Central memory CD4-positive, alpha-beta T cell (primary cell): ENCODE data around the gene SPDYC.
A peak's percentile ranks its signal among the peaks of the same experiment; 100 is the strongest.

ENCODE experiments used
- DNase-seq: peaks from one replicate; pipeline ENCODE4 v3.0.0; 2022
- total RNA-seq, 3 experiments: gene quantifications; one replicate each; lab custom pipeline; 2026; lab: John Stamatoyannopoulos, UW

The SPDYC gene, protein sequence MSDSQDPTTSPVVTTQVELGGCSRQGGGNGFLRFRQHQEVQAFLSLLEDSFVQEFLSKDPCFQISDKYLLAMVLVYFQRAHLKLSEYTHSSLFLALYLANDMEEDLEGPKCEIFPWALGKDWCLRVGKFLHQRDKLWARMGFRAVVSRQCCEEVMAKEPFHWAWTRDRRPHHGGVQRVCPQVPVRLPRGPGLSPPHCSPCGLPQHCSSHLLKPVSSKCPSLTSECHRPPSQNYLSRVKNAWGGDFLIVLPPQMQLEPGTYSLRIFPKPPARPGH
- 0 reads per million in 3 experiments for total RNA-seq

DNA sequence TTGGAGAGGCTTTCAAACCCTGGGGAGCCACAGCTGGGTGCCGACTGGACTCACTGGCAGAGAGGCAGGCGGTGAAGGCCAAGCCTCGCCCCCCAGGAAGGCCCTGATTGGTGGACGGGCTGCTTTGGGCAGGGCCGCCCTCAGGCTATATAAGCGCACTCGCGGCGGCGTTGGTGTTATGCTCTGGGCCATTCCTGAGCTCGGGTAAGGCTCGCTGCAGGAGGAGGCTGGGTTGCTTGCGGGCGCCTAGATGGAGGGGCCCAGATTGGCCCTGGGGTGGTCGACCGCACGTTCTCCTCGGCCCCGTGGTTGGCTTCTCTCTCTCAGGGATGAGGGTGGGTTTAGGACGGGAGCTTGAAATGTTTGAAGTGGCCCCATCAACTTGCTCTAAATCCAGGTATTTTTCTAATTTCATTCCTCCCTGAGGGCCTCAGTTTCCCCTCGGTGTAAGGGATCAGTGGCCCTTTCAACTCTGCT, at the start of gene SPDYC:
SPDYC (plus strand) TSS at position 176 of the 477 bp plus-strand sequence. CDS start 1,125 bp downstream, outside the sequence.
- DNase-seq = no peak

DNA sequence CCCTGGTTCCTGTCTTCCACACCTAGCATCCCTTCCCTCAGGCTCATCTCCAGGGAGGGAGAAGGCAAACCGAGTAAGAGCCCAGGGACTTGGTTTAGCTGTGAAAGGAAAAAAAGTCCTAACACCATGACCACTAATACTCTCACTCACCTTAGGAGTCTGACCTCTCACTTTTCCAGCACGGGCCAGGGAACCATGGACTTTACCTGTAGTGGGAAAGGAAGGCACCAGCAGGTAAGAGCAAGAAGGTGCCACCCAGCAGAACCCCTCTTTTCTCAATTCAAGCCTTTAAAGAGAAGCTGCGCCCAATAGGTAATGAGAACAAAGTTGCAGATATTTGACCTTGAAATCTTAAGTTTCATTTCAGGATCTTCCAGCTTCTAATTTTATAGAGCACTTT, 49.2 kb upstream of the SPDYC start:
- DNase-seq = no peak

DNA sequence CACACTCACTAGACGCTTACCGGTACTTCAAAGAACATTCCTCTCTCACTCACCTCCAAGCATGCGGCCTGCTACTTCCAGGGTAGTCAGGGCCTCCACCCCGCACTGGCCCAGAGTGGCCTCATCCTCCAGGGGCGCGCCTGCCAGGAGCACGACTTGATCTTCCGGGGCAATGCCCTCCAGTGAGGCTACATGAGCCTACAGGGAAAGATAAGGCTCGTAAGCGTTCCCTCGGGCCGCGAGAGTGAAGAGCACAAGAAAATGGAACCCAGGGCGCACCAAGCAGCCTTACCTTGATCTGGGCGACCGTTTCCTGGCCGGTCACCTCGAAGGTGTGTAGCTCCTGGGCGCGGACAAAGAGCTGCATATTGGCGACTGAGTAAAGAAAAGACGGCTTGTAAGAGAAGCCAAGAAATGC, 48.6 kb upstream of the SPDYC start:
- no peak for DNase-seq

DNA sequence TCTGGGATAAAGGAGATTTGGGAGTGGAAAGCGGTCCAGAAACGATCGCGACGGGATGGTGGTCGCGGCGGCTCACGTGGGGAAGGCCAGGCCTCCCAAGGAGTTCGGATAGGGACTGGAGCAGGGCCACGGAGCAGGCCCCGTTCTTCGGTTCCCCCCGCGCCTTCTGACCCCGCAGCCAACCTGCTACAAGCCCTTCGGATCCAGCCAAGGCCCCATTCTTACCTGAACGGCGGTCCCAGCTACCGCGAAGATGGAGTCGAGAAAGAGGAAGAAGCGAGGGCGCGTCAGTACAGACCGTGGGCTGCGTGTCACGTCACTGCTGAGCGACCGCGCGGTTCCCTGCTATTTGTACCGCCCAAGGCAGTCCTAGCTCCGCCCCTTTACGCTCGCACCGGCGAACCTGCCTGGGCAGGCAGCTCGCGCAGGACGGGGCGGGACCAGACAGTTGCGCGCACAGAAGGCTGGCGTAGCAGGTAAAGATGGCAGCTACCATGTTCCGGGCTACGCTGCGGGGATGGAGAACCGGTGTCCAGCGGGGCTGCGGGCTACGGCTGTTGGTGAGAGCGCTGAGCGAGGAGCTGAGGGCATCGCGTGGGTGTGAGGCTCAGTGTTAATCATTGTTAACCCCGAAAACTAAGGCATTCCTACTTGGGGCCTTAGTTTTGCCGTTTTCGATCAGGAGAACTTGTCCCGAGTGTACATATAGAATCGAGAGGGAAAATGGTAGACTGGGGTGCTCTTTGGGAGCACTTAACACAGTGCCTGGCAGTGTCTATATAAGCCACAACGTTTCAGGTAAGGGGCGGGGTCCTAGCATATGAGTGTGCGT, 48.0 kb upstream of the SPDYC start, which contains the start of the genes FAU and MRPL49:
FAU (minus strand) TSS at position 270 of the 832 bp plus-strand sequence. CDS start 321 bp downstream, outside the sequence.
MRPL49 (plus strand) TSS at position 457 of the 832 bp plus-strand sequence; CDS start at position 483, 26 bp downstream.
- DNase-seq = peak; percentile 98

DNA sequence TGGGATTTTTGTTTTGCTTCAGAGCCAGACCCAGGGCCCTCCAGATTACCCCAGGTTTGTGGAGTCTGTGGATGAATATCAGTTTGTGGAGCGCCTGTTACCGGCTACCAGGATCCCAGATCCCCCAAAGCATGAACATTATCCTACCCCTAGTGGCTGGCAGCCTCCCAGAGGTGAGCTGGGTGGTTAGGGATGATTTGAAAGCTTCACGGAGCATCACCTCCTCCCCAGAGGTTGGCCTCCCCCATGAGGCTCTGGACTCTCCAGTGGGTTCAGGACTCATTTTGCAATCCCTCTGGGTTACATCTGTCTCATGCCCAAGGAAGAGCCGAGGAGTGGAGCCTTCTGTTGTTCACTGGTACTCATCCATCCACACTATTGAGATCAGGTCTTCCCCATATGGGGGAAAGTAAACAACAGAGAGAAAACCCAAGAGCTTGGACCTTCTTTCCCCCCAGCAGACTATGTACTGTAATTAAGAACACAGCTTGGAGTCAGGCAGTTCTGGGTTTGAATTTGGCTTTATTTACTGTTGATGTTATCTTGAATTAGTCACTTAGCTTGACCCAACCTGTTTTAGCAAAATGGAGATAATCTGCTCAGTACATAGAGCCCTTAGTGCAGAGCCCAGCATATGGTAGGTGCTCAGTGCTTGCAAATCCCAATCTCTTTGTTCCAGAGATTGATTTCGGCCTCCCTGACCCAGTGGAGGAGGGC, 45.4 kb upstream of the SPDYC start:
- no peak for DNase-seq

DNA sequence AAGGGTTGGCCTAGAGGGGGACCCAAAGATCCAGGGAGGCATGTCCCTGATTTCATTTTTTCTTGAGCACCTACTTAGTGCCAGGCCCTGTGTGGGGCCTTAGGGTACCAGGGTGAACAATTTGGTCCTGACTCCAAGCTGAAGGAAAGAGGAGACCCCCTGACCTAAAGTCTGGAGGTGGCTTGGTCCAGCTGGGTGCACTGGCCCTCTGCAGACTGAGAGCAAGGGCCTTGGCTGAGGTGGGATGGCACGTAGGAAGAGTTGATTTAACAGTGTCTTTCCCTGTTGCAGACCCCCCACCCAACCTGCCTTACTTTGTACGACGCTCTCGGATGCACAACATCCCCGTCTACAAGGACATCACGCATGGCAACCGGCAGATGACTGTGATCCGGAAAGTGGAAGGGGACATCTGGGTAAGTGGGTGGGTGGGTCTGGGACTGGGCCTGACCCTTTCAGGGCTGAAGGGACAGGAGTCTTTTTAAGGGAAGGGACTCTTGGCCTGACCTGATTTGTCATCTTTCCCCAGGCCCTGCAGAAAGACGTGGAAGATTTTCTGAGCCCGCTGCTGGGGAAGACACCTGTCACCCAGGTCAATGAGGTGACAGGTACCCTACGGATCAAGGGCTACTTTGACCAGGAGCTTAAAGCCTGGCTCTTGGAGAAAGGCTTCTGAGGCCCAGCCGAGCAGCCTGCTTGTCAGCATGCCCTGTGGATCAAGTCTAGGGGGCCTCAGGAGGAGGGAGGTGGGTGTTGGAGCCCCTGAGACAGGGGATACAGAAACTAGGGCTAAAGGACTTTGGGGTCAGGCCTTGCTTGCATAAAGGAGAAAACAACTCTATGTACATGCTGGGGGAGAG, 44.6 kb upstream of the SPDYC start:
- no peak for DNase-seq

DNA sequence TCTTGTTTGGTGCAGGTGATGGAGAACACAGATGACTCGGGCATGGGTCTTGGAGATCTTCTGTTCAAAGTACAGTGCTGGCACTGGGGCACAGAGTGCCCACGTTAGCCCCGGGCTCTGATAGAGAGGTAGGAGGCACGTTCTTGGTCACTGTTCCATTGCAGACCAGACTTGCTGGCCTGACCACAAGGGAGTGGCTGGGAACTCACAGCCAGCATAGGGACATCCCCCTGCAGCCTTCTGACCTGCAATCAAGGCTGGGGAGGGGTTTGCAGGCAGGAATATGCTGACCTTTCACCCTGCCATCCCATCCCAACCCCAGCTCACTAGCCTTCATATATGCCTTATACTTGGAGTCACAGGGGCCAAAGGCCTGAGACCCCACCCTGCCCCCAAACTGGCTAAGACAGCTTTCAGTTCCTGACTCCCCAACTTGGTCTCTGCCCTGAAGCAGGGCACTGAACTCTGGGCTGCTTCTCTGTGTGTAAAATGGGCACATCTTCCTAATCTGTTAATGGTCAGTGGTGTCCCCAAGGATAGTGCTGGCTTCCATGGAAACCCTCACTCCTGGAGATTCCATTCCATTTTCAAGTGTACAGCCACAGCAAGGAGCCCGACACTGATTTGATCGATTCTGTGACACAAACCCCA, 43.3 kb upstream of the SPDYC start:
- DNase-seq = no peak

DNA sequence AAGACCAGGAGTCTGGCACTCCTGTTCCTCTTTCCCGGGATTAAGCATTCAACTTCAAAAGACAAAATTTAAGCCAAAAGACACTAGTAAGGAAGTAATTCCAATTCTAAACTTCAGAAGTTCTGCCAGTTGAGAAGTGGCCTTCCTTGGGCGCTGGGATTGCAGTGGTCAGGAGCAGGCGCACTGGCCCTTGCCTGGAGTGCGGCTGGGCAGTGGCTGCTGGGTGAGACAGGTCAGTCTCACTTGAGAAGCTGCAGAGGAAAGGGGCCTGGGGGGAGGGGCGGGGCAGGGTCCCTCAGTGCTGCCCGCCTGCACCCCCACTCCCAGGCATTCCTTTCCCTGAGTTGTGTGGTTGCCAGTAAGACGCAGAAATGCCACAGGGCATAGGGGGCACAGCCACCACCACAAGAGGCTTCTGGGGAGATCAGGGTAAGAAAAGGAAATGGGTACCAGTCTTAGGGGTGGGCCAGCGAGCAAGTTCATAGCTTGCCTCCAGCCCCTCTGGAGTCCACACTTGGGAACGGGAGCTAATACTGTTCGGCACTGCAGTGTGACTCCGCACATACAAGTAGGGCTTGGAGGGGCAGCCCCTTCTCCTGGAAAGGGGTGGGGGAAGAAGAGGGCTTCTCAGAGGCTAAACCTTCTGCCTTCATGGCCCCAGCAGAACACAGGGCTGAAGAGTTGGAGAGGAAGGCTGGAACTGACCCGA, 42.4 kb upstream of the SPDYC start:
- DNase-seq = no peak

DNA sequence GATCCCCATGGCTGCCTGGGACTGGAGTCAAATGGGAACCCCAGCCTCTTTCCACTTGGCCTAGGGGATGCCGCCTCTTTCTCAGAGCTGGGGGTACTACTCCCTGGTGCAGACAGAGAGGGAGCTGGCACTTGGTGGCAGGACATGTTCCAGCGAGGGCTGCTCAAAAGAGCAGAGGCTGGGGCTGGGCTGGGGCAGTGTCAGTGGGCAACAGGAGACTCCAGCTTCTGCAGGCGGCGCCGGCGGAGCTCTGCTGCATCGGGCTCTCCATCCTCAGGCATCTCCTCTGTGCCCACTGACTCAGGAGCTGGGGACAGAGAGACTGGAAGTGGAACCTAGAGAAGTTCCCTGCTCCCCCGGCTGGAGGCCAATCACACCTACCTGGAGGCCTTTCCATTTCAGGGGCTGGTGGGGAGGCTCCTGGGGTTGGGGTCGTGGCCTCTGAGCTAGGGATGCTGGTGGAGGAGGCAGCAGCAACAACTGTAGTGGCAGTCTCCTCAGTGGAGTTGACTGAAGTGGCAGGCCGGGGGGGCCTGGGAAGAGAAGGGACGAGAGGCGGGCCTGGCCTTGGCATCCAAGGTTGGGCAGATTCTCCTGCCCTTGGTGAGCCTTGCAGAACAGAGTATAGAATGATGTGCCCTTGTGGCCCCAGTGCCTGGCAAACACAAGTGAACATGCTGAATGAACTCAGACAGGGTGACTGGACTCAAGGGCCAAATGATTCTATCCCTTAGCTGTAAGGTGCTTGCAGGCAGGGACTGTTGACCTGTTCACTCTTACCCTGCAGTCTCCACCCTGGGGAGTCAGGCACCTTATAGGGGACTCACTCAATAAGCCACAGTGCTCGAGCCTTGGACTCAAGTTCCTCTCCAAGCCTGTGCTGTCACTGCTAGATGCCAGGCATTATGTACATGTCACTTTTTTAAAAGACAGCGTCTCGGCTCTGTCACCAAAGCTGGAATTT, 41.6 kb upstream of the SPDYC start:
- no peak for DNase-seq

DNA sequence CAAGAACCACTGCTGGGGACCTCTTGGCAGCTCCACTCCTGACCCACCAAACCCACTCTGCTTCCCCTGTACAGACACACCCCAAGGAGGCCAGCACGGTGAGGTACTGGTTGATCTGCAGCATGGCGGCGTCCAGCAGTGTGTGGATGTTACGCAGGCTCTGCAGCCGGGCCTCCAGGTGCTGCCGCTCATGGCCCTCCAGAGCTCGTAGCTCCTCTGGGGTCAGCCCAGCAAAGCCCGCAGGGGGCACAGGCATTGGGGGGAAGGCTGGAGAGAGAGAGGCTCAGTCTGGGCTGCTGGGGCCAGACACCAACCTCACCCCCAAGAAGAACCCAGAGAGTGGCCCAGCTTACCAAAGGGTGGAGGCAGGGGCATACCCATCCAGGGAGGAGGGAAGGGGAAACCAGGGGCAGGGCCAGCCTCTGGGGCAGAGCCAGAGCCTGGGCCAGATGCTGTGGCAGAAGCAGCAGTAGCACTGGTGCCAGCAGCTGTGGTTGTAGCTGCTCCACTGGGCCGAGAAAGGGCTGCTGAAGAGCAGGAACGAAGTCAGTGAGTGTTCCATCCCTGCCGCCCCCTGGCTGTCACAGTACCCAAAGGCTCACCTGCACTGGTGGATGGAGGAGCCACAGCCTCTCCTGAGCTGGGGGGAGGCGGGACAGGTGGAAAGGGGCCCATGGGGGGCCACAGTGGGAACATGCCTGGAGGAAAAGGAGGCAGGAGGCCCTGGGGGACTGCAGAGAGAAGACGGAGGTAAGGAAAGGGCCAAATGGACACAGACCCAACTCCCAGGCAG, 40.2 kb upstream of the SPDYC start:
- no peak for DNase-seq

DNA sequence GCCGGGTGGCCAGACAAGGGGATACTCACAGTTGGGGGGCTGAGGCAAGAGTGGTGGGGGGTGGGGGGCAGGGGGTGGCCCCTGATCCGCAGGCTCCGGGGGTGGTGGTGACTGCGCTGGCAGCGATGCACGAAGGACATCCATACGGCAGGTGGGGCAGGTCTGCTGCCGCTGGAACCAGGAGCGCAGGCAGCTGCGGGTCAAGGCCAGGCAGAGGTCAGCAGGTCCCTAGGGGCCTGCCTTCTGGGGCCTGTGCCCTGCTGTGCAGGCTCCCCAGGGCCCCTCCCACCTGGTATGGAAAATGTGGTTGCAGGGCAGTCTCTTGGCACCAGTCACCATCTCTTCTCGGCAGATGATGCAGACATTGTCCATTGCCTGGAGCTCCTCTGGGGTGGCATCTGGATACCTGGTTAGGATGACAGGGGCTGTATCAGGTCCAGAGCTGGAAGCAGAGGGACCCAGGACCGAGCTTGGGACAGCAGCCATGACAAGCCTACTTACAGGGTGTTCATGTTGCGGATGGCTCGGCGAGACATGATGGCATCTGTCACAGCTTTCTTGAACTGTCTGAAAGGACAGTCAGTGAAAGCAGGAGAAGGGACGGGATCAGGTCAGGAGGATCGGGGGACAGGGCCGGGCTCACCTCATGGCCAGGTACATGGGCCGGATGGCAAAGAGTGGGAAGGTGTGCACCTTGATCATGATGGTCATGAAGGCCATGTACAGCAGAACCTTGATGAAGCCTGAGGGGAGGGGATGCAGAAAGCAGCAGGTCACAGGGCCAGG, 39.2 kb upstream of the SPDYC start:
- no peak for DNase-seq

DNA sequence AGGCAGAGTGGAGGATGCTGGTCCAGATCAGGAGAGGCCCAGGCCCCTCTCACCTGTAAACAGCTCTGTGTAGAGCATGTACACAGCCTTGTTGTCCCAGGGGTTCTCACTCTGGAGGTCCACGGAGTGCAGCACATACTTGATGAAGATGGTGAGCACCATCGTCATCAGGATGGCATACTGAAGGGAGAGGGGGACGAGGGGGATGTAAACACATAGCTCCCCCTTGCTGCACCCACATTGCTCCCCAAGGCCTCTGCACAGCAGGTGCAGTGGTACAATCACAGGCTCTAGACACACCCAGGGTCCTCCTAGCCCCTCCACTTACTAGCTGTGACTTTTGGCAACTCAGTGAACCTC, 38.6 kb upstream of the SPDYC start:
- no peak for DNase-seq

DNA sequence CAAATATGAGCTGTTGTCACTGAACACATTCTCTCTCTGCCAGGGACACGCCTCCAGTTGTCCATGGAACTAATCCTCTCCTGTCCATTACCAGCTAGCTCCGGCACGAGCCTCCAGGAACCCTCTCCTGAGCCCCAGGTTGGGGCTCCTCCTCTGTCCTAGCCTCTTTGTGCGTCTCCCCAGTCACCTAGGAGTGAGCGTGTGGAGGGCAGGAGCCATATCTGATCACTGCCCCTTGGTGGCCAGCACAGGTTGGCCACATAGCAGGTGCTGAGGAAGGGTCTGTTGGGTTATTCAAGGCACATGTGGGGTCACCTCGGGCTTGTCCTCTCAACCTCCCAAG, 38.2 kb upstream of the SPDYC start:
- no peak for DNase-seq

DNA sequence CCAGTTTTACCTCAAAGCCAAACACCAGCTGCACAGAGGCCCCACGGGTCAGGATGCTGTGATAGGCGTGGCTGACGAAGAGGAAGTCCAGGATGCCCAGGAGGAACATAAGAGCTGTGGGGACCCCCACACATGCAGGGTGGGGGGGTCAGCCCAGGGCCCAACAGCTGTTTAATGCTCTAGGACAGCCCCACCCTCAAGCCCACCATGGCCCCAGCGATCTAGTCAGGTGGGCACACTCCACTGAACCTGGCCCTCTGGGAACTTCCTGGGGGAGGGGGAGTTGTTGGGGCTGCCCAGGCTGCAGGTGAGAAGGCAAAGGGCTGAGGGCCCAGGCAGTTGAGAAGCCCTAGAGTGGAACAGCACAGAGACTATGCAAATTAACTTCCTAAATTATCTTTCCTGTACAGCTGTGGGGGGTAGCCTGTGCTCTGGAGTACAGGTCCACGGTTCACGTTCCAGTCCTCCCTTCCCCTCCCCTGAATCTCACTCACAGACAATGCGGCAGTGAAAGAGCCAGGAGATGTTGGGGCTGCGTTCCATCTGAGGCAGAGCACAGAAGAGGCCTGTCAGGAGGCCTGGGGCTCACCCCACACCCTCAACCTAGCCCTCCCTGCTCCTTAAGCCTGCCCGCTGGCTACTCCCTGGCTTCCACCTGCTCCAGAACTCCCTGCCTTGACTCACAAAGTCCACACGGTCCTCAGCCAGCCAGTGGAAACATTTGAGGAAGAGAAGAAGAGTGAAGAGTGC, 37.6 kb upstream of the SPDYC start:
- no peak for DNase-seq

DNA sequence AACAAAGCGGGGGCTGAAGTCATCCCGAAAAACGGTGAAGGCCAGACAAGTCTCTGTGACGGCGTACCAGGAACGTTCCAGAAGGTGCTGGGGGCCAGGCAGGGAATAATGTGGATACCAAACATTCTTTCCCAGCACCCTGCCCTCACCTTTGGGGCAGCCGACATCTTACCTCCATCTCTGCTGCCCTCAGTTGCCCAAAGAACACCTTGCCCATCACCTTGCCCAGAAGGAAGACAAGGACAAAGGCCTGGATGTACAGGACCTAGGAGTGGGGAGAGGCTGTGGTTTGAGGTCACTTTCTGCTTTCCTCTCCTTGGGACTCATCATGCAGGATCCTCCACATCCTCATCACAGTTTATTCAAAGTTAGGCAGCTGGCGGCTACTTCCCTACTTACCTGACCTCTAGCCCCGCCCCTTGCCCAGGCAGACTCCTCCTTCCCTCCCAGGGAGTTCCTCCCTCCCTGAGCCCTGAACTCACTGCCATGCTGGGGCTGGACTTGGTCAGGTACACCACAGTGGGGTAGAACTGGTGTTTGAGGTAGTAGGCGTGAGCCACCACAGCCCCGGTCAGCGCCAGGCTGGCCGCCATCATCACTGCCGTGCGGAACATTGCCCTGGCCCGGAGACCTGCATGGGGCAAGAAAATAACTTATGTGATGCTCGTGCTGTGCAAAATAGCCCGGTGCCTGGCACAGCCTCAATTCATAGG, 36.9 kb upstream of the SPDYC start:
- DNase-seq = no peak

DNA sequence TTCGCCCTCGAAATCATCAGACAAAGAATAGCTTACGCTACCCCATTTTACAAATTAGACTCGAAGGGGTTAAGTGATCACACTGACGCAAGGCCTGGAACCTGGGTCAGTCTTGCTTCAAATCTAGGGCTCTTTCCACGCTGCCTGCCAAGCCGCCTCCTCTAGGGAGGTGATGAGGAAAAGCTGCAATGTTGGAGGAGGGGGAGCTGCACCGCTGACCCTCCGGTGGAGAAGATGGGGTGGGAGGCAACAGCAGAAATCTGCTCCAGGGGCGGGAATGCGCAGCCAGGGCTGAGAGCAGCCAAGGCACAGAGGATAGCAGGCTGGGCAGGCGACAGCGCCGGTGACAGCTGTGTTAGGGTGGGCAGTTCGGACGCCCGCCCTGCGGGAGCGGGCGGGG, 36.3 kb upstream of the SPDYC start:
- no peak for DNase-seq
